ENCODE results near the gene DNAI1.

DNA sequence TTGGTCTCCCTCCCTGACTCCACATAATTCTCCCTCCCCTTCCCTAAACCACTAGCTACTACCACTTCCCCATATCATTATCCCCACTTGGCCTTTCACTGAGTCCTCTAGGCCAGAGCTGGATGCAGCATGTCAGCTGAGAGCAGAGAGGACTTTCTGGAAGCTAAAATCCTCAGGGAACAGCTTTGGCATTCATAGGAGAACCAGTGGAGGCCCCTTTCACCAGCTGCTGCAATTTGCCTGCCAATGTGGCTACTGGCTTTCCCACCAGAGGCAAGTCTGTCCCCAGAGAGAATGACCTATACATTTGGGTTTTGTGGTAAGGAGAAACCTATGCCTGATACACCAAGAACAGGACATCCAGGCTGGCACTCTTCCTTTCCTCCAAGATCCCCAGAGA, 14.6 kb upstream of the DNAI1 start:
- TF ChIP-seq TAF1 (IDR thresholded peaks at IDR 0.05; ENCODE audit: borderline replicate concordance, insufficient read depth, low read length): no peak
- TF ChIP-seq, protein P1, sequence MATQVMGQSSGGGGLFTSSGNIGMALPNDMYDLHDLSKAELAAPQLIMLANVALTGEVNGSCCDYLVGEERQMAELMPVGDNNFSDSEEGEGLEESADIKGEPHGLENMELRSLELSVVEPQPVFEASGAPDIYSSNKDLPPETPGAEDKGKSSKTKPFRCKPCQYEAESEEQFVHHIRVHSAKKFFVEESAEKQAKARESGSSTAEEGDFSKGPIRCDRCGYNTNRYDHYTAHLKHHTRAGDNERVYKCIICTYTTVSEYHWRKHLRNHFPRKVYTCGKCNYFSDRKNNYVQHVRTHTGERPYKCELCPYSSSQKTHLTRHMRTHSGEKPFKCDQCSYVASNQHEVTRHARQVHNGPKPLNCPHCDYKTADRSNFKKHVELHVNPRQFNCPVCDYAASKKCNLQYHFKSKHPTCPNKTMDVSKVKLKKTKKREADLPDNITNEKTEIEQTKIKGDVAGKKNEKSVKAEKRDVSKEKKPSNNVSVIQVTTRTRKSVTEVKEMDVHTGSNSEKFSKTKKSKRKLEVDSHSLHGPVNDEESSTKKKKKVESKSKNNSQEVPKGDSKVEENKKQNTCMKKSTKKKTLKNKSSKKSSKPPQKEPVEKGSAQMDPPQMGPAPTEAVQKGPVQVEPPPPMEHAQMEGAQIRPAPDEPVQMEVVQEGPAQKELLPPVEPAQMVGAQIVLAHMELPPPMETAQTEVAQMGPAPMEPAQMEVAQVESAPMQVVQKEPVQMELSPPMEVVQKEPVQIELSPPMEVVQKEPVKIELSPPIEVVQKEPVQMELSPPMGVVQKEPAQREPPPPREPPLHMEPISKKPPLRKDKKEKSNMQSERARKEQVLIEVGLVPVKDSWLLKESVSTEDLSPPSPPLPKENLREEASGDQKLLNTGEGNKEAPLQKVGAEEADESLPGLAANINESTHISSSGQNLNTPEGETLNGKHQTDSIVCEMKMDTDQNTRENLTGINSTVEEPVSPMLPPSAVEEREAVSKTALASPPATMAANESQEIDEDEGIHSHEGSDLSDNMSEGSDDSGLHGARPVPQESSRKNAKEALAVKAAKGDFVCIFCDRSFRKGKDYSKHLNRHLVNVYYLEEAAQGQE (IDR thresholded peaks at IDR 0.05; ENCODE audit: insufficient read depth in 1 of 2, low read depth in 2 of 2, low read length in 2 of 2): no peak

Data from PFSK-1 (cell line).